ENCODE data around the gene ASB6.

- no peak for TF ChIP-seq POLR2A (IDR thresholded peaks at IDR 0.05)
- TF ChIP-seq POLR2AphosphoS5 (IDR thresholded peaks at IDR 0.05), result no peak
- TF ChIP-seq CTCF (IDR thresholded peaks at IDR 0.05), result no peak
Observed at GRCh38 chr9:129688285-129689043, 46.5 kb upstream of the ASB6 start.

All from sigmoid colon (tissue), 4 donors.